Ovary (tissue), 3 donors: Measurements from ENCODE around the gene SUGCT.

Experiments
- EP300 ChIP-seq: sonication (generic); formaldehyde crosslinking; IDR thresholded peaks from one replicate; pipeline ENCODE4 v1.6.1; 2017; ENCODE audit warnings: antibody characterized with exemption
- POLR2A ChIP-seq: fragments of 450-650 bp; IDR thresholded peaks from one replicate; pipeline ENCODE4 v1.6.1; 2017; ENCODE audit warnings: antibody characterized with exemption, mild to moderate bottlenecking, moderate library complexity
- TF ChIP-seq, protein P1 (sequence below), 3 donors: fragments of 450-650 bp in 2 of 3; fragments of 200-600 bp in 1 of 3; IDR thresholded peaks; one replicate each; pipeline versions ENCODE4 v1.5.1 to v1.8.0; 2016 to 2022; ENCODE audit warnings: antibody characterized with exemption in 3 of 3, mild to moderate bottlenecking in 1 of 3
- donor health status: DM: no; HTN: no; CAD: no.

- TF ChIP-seq, protein P1, sequence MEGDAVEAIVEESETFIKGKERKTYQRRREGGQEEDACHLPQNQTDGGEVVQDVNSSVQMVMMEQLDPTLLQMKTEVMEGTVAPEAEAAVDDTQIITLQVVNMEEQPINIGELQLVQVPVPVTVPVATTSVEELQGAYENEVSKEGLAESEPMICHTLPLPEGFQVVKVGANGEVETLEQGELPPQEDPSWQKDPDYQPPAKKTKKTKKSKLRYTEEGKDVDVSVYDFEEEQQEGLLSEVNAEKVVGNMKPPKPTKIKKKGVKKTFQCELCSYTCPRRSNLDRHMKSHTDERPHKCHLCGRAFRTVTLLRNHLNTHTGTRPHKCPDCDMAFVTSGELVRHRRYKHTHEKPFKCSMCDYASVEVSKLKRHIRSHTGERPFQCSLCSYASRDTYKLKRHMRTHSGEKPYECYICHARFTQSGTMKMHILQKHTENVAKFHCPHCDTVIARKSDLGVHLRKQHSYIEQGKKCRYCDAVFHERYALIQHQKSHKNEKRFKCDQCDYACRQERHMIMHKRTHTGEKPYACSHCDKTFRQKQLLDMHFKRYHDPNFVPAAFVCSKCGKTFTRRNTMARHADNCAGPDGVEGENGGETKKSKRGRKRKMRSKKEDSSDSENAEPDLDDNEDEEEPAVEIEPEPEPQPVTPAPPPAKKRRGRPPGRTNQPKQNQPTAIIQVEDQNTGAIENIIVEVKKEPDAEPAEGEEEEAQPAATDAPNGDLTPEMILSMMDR (IDR thresholded peaks at IDR 0.05): no peak
- TF ChIP-seq POLR2A: no peak
- no peak for TF ChIP-seq EP300
Measured at GRCh38 chr7:40530292-40530691, 395.5 kb downstream of the SUGCT start.
